ENCODE results near the gene IFIH1. TPM values are rescaled to one million over a fixed set of nuclear protein-coding genes. Genes with fewer than 3 reads are reported as not detected.

The IFIH1 gene
- total RNA-seq, 1 experiment from 2014 or later: 4.5 TPM

DNA sequence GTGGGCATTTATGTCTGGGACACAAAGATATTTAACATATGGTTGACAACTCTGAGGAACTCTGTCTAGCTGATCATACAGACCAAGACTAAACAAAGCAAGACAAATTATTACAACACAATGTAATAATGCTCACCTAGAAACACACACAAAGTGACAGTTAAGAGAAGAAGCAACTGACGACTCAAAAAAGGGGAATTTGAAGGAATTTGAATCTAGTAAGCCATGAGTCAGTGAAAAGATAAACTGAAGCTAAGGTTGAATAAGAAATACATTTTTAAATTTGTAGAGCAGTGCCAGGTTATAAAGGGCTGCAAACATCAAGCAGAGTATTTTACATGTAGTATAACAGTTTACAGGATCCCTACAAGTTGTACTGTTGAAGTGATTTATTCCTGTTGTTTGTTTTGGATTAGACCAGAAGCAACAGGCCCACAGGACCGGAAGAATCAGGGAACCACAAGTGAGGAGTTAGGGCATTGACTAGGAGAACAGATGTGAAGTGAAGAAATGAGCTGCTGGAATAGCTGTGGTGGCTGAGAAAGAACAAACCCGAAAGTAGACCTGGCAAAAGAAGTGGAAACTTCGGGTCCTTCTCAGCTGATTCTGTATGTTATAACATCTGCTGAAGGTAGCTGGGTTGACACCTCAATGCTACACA lies 35.6 kb downstream of the IFIH1 start:
- intact Hi-C loops (cut with micrococcal nuclease): no loop called here
- DNase-seq (ENCODE audit: unreplicated experiment): no peak
- BruUV-seq (replicated peaks): no TSS peak
- Mint-ChIP-seq H3K4me3 (ENCODE audit: unreplicated experiment) (no peak overlapping the region), H3K4me1 (ENCODE audit: insufficient read depth, unreplicated experiment) (no peaks in the 10 kb centered on the region), H3K27ac (ENCODE audit: low read depth, unreplicated experiment) (no peak overlapping the region), H3K36me3 (ENCODE audit: insufficient read depth, unreplicated experiment) (no peaks in the 10 kb centered on the region), H3K9me3 (ENCODE audit: unreplicated experiment) (no peaks in the 10 kb centered on the region), H3K27me3 (ENCODE audit: insufficient read depth, unreplicated experiment) (no peaks in the 10 kb centered on the region)
- CTCF ChIA-PET: interaction anchor here (0.7 to 2.8 kb wide), 6 partner anchors 14 to 127 kb away, joined by 3 to 16 read pairs (median 6); no protein-coding TSS in a partner anchor
- TF ChIP-seq CTCF (IDR thresholded peaks at IDR 0.05; ENCODE audit: unreplicated experiment): no peak
- POLR2A ChIA-PET: interaction anchor here (0.9 kb wide), 1 partner anchor 10 kb away, joined by 3 read pairs; no protein-coding TSS in a partner anchor

DNA sequence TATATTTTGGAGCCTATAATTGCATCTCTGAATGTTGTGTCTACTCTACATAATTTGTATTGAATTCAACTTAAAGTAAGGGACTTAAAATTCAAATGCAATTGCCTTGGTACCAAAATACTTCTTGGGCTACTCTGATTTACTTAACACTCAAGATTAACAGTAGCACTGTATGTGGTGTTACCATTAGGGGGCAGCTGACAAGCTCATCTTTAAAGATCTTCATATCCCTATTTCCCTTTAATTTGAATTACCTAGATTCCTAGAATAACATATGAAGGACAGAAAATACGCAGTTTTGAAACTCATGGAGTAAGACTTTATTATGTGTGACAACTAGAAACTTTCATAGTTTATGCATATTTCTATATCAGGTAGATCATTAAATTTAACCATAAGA lies 37.8 kb downstream of the IFIH1 start:
- CTCF ChIA-PET: interaction anchor here (1.3 kb wide), 1 partner anchor 60 kb away, joined by 7 read pairs; no protein-coding TSS in a partner anchor
- POLR2A ChIA-PET: no interaction called here
- H3K36me3 Mint-ChIP-seq (ENCODE audit: insufficient read depth, unreplicated experiment): peaks cover 6% of the 10 kb centered on the region
- no peak overlapping the region for H3K27ac Mint-ChIP-seq (ENCODE audit: low read depth, unreplicated experiment)
- TF ChIP-seq CTCF (IDR thresholded peaks at IDR 0.05; ENCODE audit: unreplicated experiment): no peak
- no peak for DNase-seq (ENCODE audit: unreplicated experiment)
- no peak overlapping the region for H3K4me3 Mint-ChIP-seq (ENCODE audit: unreplicated experiment)
- no peaks in the 10 kb centered on the region for H3K4me1 Mint-ChIP-seq (ENCODE audit: insufficient read depth, unreplicated experiment)
- intact Hi-C loops (cut with micrococcal nuclease): no loop called here
- no peaks in the 10 kb centered on the region for H3K9me3 Mint-ChIP-seq (ENCODE audit: unreplicated experiment)
- H3K27me3 Mint-ChIP-seq (ENCODE audit: insufficient read depth, unreplicated experiment): no peaks in the 10 kb centered on the region
- no TSS peak for BruUV-seq (replicated peaks)

DNA sequence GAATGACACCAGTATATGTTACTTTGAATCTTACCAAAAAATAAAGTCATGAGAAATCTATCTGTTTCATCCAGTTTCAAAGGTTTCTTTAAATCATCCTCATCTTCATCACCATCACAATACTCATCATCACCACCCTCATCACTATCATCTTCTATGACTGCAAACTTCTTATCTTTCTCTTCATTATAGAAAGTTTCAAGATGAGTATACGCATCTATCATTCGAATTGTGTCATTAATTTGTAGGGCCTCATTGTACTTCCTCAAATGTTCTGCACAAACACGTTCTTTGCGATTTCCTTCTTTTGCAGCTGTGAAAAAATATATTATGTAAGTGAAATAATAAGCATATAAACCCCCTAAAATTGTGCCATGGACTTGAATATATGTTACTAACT lies 41.1 kb downstream of the IFIH1 start:
- no peak for DNase-seq (ENCODE audit: unreplicated experiment)
- CTCF ChIA-PET: interaction anchor here (1.1 to 2.6 kb wide), 2 partner anchors 21 to 56 kb away, joined by 4 to 15 read pairs; no protein-coding TSS in a partner anchor
- no peak for TF ChIP-seq CTCF (IDR thresholded peaks at IDR 0.05; ENCODE audit: unreplicated experiment)
- no peaks in the 10 kb centered on the region for H3K9me3 Mint-ChIP-seq (ENCODE audit: unreplicated experiment)
- intact Hi-C loops (cut with micrococcal nuclease): no loop called here
- H3K4me1 Mint-ChIP-seq (ENCODE audit: insufficient read depth, unreplicated experiment): no peaks in the 10 kb centered on the region
- no peak overlapping the region for H3K27ac Mint-ChIP-seq (ENCODE audit: low read depth, unreplicated experiment)
- no peaks in the 10 kb centered on the region for H3K27me3 Mint-ChIP-seq (ENCODE audit: insufficient read depth, unreplicated experiment)
- POLR2A ChIA-PET: no interaction called here
- BruUV-seq (replicated peaks): no TSS peak
- H3K4me3 Mint-ChIP-seq (ENCODE audit: unreplicated experiment): no peak overlapping the region
- peaks cover 6% of the 10 kb centered on the region for H3K36me3 Mint-ChIP-seq (ENCODE audit: insufficient read depth, unreplicated experiment)

GRCh38 chr2:162267996-162268395 lies 50.5 kb downstream of the IFIH1 start:
- Mint-ChIP-seq H3K4me3 (ENCODE audit: unreplicated experiment) (no peak overlapping the region), H3K9me3 (ENCODE audit: unreplicated experiment) (no peaks in the 10 kb centered on the region), H3K27me3 (ENCODE audit: insufficient read depth, unreplicated experiment) (no peaks in the 10 kb centered on the region), H3K36me3 (ENCODE audit: insufficient read depth, unreplicated experiment) (no peaks in the 10 kb centered on the region), H3K4me1 (ENCODE audit: insufficient read depth, unreplicated experiment) (no peaks in the 10 kb centered on the region), H3K27ac (ENCODE audit: low read depth, unreplicated experiment) (no peak overlapping the region)
- intact Hi-C loops (cut with micrococcal nuclease): no loop called here
- ChIA-PET CTCF (interaction anchor here (0.7 kb wide), 1 partner anchor 1960 kb away, joined by 3 read pairs; no protein-coding TSS in a partner anchor), POLR2A (no interaction called here)
- no peak for TF ChIP-seq CTCF (IDR thresholded peaks at IDR 0.05; ENCODE audit: unreplicated experiment)
- BruUV-seq (replicated peaks): no TSS peak
- no peak for DNase-seq (ENCODE audit: unreplicated experiment)
